ENCODE data around the gene STARD7. TPM values are rescaled to one million over a fixed set of nuclear protein-coding genes. Genes with fewer than 3 reads are reported as not detected.
A peak's percentile ranks its signal among the peaks of the same experiment; 100 is the strongest.

STARD7 gene
- total RNA-seq, 1 donor from 2014 or later, result 158 TPM

DNA sequence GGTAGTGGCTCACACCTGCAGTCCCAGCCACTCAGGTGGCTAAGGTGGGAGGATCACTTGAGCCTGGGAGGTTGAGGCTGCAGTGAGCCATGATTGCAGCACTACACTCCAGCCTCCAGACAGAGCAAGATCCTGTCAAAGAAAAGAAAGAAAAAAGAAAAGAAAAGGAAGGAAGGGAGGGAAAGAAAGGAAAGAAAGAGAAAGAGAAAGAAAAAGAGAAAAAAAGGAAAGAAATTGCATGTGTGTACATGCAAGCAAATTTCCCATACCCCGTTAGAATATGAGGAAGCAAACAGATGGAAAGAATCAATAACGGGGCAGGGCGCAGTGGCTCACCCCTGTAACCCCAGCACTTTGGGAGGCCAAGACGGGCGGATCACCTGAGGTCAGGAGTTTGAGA lies 39.3 kb upstream of the STARD7 start:
- no peak overlapping the region for H3K4me3 Mint-ChIP-seq
- DNase-seq (no peak), ATAC-seq (ENCODE audit: low read depth) (no peak)
- intact Hi-C loops (cut with micrococcal nuclease), result no loop called here
- peaks cover 32% of the 10 kb centered on the region for H3K36me3 Mint-ChIP-seq (ENCODE audit: low read depth)
- H3K27me3 Mint-ChIP-seq, result no peaks in the 10 kb centered on the region
- H3K9me3 Mint-ChIP-seq, result no peaks in the 10 kb centered on the region
- peaks cover 32% of the 10 kb centered on the region for H3K4me1 Mint-ChIP-seq
- CTCF ChIA-PET, result no interaction called here
- H3K27ac Mint-ChIP-seq, result no peak overlapping the region
- POLR2A ChIA-PET, result interaction anchor here (0.9 to 1.3 kb wide), 2 partner anchors 11 to 46 kb away, joined by 3 to 4 read pairs; no protein-coding TSS in a partner anchor
- TF ChIP-seq CTCF (IDR thresholded peaks at IDR 0.05), result no peak

GRCh38 chr2:96247009-96247408 lies 38.4 kb upstream of the STARD7 start:
- intact Hi-C loops (cut with micrococcal nuclease), result no loop called here
- Mint-ChIP-seq H3K4me1 (peaks cover 41% of the 10 kb centered on the region), H3K9me3 (no peaks in the 10 kb centered on the region), H3K27me3 (no peaks in the 10 kb centered on the region), H3K4me3 (no peak overlapping the region), H3K27ac (no peak overlapping the region), H3K36me3 (ENCODE audit: low read depth) (peaks cover 23% of the 10 kb centered on the region)
- DNase-seq, result no peak
- POLR2A ChIA-PET, result interaction anchor here (1.2 kb wide), 1 partner anchor 10 kb away, joined by 5 read pairs; no protein-coding TSS in a partner anchor
- ATAC-seq (ENCODE audit: low read depth), result no peak
- TF ChIP-seq CTCF (IDR thresholded peaks at IDR 0.05), result no peak
- CTCF ChIA-PET, result interaction anchor here (0.9 to 2.0 kb wide), 3 partner anchors 13 to 18 kb away, joined by 3 to 10 read pairs (median 3); no protein-coding TSS in a partner anchor

DNA sequence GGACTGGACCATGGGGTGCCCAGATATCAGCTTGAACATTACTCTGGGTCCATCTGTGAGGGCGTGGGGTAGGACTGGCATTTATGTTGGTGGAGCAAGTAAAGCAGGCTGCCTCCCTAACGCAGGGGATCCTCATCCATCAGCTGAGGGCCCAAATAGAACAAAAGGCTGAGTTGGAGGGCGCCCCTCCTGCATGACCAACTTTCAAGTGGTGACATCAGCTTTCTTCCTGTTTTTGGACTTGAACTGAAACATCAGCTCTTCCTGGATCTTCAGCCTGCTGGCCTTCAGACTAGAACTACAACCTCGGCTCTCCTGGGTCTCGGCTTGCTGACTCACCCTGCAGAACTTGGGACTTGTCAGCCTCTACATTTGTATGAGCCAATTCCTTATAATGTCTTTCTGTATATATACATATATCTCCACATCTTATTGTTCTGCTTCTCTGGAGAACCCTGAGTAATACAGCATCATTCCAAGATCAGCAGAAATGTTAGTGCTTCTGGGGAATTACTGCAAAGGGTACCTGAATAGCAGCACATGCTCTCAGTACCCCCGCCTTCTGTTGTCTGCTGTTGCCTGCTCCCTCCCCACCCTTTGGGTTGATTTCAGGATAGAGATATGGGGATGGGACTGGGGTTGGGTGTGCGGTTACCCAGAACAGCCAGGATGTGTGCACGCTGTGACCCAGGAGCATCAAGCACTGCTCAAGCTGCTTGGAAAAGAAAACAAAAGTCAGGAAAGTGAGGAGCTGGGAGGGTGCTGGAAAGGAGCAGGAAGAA lies 37.2 kb upstream of the STARD7 start:
- ATAC-seq (ENCODE audit: low read depth) (peak; percentile 51), DNase-seq (no peak)
- Mint-ChIP-seq H3K4me1 (peaks cover 53% of the 10 kb centered on the region), H3K9me3 (no peaks in the 10 kb centered on the region), H3K27me3 (no peaks in the 10 kb centered on the region), H3K4me3 (peak overlapping the region; percentile 35), H3K36me3 (ENCODE audit: low read depth) (peaks cover 13% of the 10 kb centered on the region), H3K27ac (peak overlapping the region; percentile 68)
- CTCF ChIA-PET, result interaction anchor here (0.9 to 2.0 kb wide), 3 partner anchors 12 to 19 kb away, joined by 3 to 10 read pairs (median 3); no protein-coding TSS in a partner anchor
- no peak for TF ChIP-seq CTCF (IDR thresholded peaks at IDR 0.05)
- POLR2A ChIA-PET, result interaction anchor here (0.6 to 2.1 kb wide), 7 partner anchors 10 to 96 kb away, joined by 3 to 12 read pairs (median 5); partner anchors contain the start of gene STARD7
- intact Hi-C loops (cut with micrococcal nuclease), result loop anchor here (1.0 kb wide), 1 partner anchor 15 kb away; no protein-coding TSS in a partner anchor

DNA sequence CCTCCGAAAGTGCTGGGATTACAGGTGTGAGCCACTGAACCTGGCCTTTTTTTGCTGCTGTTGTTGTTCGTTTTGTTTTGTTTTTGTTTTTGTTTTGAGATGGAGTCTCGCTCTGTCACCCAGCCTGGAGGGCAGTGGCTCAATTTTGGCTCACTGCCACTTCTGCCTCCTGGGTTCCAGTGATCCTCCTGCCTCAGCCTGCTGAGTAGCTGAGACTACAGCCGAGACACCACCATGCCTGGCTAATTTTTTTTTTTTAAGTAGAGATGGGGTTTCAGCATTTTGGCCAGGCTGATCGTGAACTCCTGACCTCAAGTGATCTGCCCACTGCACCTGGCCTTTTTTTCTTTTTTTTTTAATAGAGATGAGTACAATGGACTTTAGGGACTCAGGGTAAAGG lies 35.2 kb upstream of the STARD7 start:
- DNase-seq, result no peak
- Mint-ChIP-seq H3K27me3 (no peaks in the 10 kb centered on the region), H3K27ac (no peak overlapping the region), H3K9me3 (no peaks in the 10 kb centered on the region), H3K4me3 (no peak overlapping the region), H3K4me1 (peaks cover 55% of the 10 kb centered on the region), H3K36me3 (ENCODE audit: low read depth) (peaks cover 4% of the 10 kb centered on the region)
- ATAC-seq (ENCODE audit: low read depth), result no peak
- POLR2A ChIA-PET, result interaction anchor here (0.6 kb wide), 1 partner anchor 36 kb away, joined by 3 read pairs; no protein-coding TSS in a partner anchor
- intact Hi-C loops (cut with micrococcal nuclease), result loop anchor here (2.0 kb wide), 3 partner anchors 13 to 35 kb away; partner anchors contain the start of gene STARD7
- no peak for TF ChIP-seq CTCF (IDR thresholded peaks at IDR 0.05)
- CTCF ChIA-PET, result no interaction called here

Data from activated B cell treated with CpG ODN at 0.5 μM for 24 hours (primary cell).